Subcutaneous adipose tissue (tissue), 4 donors: Measurements from ENCODE around the gene CLIC1. TPM values are rescaled to one million over a fixed set of nuclear protein-coding genes. Genes with fewer than 3 reads are reported as not detected.

ENCODE experiments used
- small RNA-seq: library from RNA; depleted of rRNA; stranded (forward); fragments of <200 nt; gene quantifications from one replicate; pipeline ENCODE3, GENCODE V24; 2016
- total RNA-seq, 4 donors: library from RNA; depleted of rRNA; stranded (reverse); fragments of >200 nt; gene quantifications; one replicate each; pipeline ENCODE4 v1.1.0, GENCODE V29; 2016
- TF ChIP-seq, protein P1 (sequence below): fragments of 450-650 bp; IDR thresholded peaks from one replicate; pipeline ENCODE4 v1.5.1; 2016; ENCODE audit warnings: low read depth, mild to moderate bottlenecking, control low read depth, antibody characterized with exemption, moderate library complexity

CLIC1 gene
- total RNA-seq, 4 donors from 2014 or later, result 181 to 503 (median 311) TPM

DNA sequence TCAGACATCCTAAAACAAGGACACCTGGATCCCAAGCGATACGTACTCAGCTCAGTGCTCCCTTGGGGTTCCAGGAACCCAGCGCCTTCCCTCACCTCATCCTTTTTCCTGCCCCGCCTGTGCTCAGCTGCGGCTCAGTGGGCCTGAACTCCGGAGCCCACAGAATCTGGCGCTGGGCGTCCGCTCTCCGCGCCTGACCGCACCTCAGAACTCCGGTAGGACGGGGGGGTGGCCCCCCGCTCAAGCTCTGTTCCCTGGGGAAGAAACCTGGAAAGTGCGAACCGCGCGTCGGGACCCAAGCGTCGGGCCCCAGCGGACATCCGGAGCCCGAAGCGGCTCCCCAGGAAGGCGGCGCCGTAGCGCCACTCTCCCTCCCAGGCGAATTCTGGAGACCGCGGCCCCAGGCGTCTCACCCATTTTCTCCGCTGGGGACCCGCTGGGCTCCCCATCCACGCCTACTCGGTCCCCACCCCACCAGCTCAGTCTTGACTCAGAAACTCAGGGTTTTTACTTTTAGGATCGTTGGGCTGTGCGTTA is 55.1 kb downstream of the CLIC1 start:
- TF ChIP-seq, protein P1, sequence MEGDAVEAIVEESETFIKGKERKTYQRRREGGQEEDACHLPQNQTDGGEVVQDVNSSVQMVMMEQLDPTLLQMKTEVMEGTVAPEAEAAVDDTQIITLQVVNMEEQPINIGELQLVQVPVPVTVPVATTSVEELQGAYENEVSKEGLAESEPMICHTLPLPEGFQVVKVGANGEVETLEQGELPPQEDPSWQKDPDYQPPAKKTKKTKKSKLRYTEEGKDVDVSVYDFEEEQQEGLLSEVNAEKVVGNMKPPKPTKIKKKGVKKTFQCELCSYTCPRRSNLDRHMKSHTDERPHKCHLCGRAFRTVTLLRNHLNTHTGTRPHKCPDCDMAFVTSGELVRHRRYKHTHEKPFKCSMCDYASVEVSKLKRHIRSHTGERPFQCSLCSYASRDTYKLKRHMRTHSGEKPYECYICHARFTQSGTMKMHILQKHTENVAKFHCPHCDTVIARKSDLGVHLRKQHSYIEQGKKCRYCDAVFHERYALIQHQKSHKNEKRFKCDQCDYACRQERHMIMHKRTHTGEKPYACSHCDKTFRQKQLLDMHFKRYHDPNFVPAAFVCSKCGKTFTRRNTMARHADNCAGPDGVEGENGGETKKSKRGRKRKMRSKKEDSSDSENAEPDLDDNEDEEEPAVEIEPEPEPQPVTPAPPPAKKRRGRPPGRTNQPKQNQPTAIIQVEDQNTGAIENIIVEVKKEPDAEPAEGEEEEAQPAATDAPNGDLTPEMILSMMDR, result no peak

Small RNA genes lying within 50 kb of the gene (small RNA-seq; reads per million reads assigned to genes)
- gene LY6G6D, result not detected
- not detected for gene MIR4646
- not detected for gene MSH5-SAPCD1
- gene RF00019, result 0.49 reads per million
- not detected for gene RNU6-850P
- gene SAPCD1, result not detected

Other genes starting within 250 kb of the CLIC1 start
- 1 to 10 TPM; 2.3 to 9.3 (median 3.8) TPM for gene MICB, start 238.4 kb downstream of the CLIC1 start, total RNA-seq
- not detected for gene MCCD1, start 207.6 kb downstream of the CLIC1 start, total RNA-seq
- gene DDX39B, start 194.5 kb downstream of the CLIC1 start, total RNA-seq, result 100 to 1,000 TPM; 168 to 258 (median 217) TPM
- gene ATP6V1G2, start 189.9 kb downstream of the CLIC1 start, total RNA-seq, result 1 to 10 TPM in 1 of 4 donors, under 1 TPM in 1, not detected in 2; 0.68 to 1.5 TPM
- 10 to 100 TPM in 3 of 4 donors, 1 to 10 TPM in 1; 5.2 to 54.4 (median 28.1) TPM for gene NFKBIL1, start 188.9 kb downstream of the CLIC1 start, total RNA-seq
- not detected for gene LTA, start 164.2 kb downstream of the CLIC1 start, total RNA-seq
- gene TNF, start 161.0 kb downstream of the CLIC1 start, total RNA-seq, result under 1 TPM in 2 of 4 donors, not detected in 2; 0.22 to 0.82 TPM
- under 1 TPM in 2 of 4 donors, not detected in 2; 0.66 to 0.85 TPM for gene LTB, start 154.1 kb downstream of the CLIC1 start, total RNA-seq
- 10 to 100 TPM; 10.4 to 53.9 (median 12.5) TPM for gene LST1, start 150.3 kb downstream of the CLIC1 start, total RNA-seq
- gene NCR3, start 143.5 kb downstream of the CLIC1 start, total RNA-seq, result under 1 TPM in 1 of 4 donors, not detected in 3; 0.68 TPM
- gene AIF1, start 121.3 kb downstream of the CLIC1 start, total RNA-seq, result 100 to 1,000 TPM in 2 of 4 donors, 10 to 100 TPM in 2; 30.9 to 177 (median 76.2) TPM
- 10 to 100 TPM; 36.0 to 79.5 (median 46.5) TPM for gene PRRC2A, start 115.8 kb downstream of the CLIC1 start, total RNA-seq
- 100 to 1,000 TPM; 152 to 230 (median 170) TPM for gene BAG6, start 83.9 kb downstream of the CLIC1 start, total RNA-seq
- 1 to 10 TPM; 1.5 to 4.4 (median 3.1) TPM for gene APOM, start 80.6 kb downstream of the CLIC1 start, total RNA-seq
- gene C6orf47, start 75.8 kb downstream of the CLIC1 start, total RNA-seq, result 10 to 100 TPM; 12.9 to 19.2 (median 15.7) TPM
- 10 to 100 TPM; 13.4 to 20.0 (median 16.7) TPM for gene GPANK1, start 71.5 kb downstream of the CLIC1 start, total RNA-seq
- gene CSNK2B, start 70.5 kb downstream of the CLIC1 start, total RNA-seq, result 100 to 1,000 TPM; 146 to 170 (median 165) TPM
- 10 to 100 TPM in 1 of 4 donors, 1 to 10 TPM in 3; 4.4 to 19.2 (median 6.5) TPM for gene LY6G5B, start 66.6 kb downstream of the CLIC1 start, total RNA-seq
- gene LY6G5C, start 55.5 kb downstream of the CLIC1 start, total RNA-seq, result 1 to 10 TPM in 2 of 4 donors, not detected in 2; 1.4 to 1.5 TPM
- 10 to 100 TPM; 29.2 to 45.1 (median 35.6) TPM for gene ABHD16A, start 33.2 kb downstream of the CLIC1 start, total RNA-seq
- gene LY6G6F, start 29.7 kb downstream of the CLIC1 start, total RNA-seq, result not detected
- gene LY6G6D, start 21.2 kb downstream of the CLIC1 start, total RNA-seq, result not detected
- gene LY6G6C, start 14.8 kb downstream of the CLIC1 start, total RNA-seq, result not detected
- under 1 TPM in 1 of 4 donors, not detected in 3; 0.33 TPM for gene MPIG6B, start 13.2 kb downstream of the CLIC1 start, total RNA-seq
- gene DDAH2, start 7.2 kb downstream of the CLIC1 start, total RNA-seq, result 100 to 1,000 TPM; 112 to 189 (median 160) TPM
- gene MSH5, start 3.5 kb upstream of the CLIC1 start, total RNA-seq, result 10 to 100 TPM in 2 of 4 donors, 1 to 10 TPM in 2; 7.5 to 24.5 (median 9.0) TPM
- 1 to 10 TPM in 2 of 4 donors, not detected in 2; 2.0 to 8.3 TPM for gene SAPCD1, start 26.1 kb upstream of the CLIC1 start, total RNA-seq
- gene VWA7, start 40.8 kb upstream of the CLIC1 start, total RNA-seq, result not detected
- 10 to 100 TPM; 20.6 to 49.7 (median 31.2) TPM for gene VARS1, start 59.2 kb upstream of the CLIC1 start, total RNA-seq
- gene LSM2, start 70.4 kb upstream of the CLIC1 start, total RNA-seq, result 10 to 100 TPM; 14.3 to 27.5 (median 24.0) TPM
- 1 to 10 TPM in 3 of 4 donors, under 1 TPM in 1; 0.65 to 2.9 (median 1.2) TPM for gene HSPA1L, start 78.8 kb upstream of the CLIC1 start, total RNA-seq
- 100 to 1,000 TPM; 100 to 210 (median 165) TPM for gene HSPA1A, start 79.0 kb upstream of the CLIC1 start, total RNA-seq
- 100 to 1,000 TPM in 2 of 4 donors, 10 to 100 TPM in 2; 61.8 to 153 (median 91.6) TPM for gene HSPA1B, start 91.2 kb upstream of the CLIC1 start, total RNA-seq
- 10 to 100 TPM; 24.9 to 46.6 (median 40.2) TPM for gene NEU1, start 126.3 kb upstream of the CLIC1 start, total RNA-seq
- under 1 TPM in 1 of 4 donors, not detected in 3; 0.51 TPM for gene SLC44A4, start 142.5 kb upstream of the CLIC1 start, total RNA-seq
- 10 to 100 TPM in 3 of 4 donors, 1 to 10 TPM in 1; 9.5 to 33.3 (median 23.3) TPM for gene EHMT2, start 161.2 kb upstream of the CLIC1 start, total RNA-seq
- gene ZBTB12, start 165.6 kb upstream of the CLIC1 start, total RNA-seq, result 1 to 10 TPM in 1 of 4 donors, under 1 TPM in 3; 0.38 to 1.7 (median 0.93) TPM
- 10 to 100 TPM; 16.4 to 96.4 (median 34.6) TPM for gene C2, start 191.2 kb upstream of the CLIC1 start, total RNA-seq
- gene CFB, start 209.6 kb upstream of the CLIC1 start, total RNA-seq, result 10 to 100 TPM; 25.1 to 35.4 (median 33.8) TPM
- 10 to 100 TPM; 58.8 to 96.6 (median 68.5) TPM for gene NELFE, start 222.4 kb upstream of the CLIC1 start, total RNA-seq
- 10 to 100 TPM; 16.1 to 44.6 (median 32.2) TPM for gene SKIC2, start 222.6 kb upstream of the CLIC1 start, total RNA-seq
- gene DXO, start 235.6 kb upstream of the CLIC1 start, total RNA-seq, result 10 to 100 TPM; 11.1 to 17.5 (median 12.4) TPM
- gene C4A, start 245.5 kb upstream of the CLIC1 start, total RNA-seq, result 10 to 100 TPM in 3 of 4 donors, 1 to 10 TPM in 1; 5.1 to 17.2 (median 13.5) TPM